HG03342 (cell line): ENCODE data around the gene C1QTNF9.
"Not testable (repeated sequence)": the region's sequence is repeated elsewhere in the genome, so short reads cannot be mapped to it uniquely, and the experiment has no call there.

Experiments
- ATAC-seq: cut with Tn5 transposase; IDR thresholded peaks from one replicate; pipeline ENCODE4 v1.9.1; 2021; ENCODE audit warnings: mild to moderate bottlenecking, moderate library complexity; ENCODE audit not compliant: unreplicated experiment

Gene C1QTNF9

DNA sequence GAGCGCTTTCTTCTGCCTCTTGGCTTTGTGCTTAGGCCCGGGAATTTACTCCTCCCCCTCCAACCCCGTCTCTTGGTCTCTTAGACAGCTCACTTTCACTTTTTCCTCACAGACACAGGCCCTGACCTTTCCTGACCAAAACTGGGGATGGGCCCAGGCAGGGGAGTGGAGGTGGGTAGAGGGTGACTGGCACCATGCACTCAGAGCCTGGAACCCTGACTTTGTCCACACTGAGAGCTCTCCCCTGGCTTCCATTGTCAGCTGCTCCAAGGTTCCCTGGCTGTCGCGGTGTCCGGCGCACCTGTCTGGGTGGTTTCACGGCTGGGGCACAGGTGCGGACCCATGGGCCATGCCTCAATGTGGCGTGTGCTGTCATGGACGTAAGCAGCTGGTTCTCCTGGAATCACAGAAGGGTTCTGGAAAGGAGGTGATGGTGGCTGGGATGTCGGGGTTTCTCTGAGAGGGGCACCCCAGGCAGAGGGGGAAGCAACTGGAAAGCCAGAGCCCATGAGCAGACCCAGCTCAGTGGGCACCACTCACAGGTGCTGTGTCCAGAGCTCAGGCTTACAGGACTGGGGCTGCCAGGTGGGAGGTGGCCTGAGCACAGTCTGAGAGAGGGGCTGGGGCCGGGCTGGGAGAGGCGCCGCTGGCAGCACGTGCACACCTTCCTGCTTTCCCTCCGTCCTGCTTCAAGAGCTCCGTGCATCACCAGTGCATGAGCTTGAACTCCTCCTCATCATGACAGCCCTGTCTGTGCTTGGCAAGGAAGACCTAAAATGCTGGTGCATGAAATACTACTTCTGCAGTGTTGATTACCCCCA lies 28.0 kb upstream of the C1QTNF9 start:
- ATAC-seq, result no peak

DNA sequence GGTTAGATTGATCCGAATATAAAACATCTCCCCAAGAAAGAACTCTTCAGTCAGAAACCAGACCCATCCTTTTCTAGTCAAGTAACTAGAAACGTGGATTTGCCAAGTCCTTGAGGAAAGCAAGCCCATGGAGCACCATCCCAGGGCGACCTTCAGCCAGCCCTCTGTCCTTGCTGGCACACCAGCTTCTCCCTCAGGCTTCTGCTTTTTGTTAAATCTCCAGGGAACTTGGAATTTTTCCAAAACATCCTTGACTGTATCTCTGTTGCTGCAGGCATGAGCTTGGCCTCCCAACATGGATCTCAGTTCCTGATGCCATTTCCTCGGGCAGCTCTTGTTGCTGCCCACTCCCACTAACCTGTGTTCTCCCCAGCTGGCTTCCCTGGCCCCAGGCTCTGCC lies 27.1 kb upstream of the C1QTNF9 start:
- no peak for ATAC-seq

DNA sequence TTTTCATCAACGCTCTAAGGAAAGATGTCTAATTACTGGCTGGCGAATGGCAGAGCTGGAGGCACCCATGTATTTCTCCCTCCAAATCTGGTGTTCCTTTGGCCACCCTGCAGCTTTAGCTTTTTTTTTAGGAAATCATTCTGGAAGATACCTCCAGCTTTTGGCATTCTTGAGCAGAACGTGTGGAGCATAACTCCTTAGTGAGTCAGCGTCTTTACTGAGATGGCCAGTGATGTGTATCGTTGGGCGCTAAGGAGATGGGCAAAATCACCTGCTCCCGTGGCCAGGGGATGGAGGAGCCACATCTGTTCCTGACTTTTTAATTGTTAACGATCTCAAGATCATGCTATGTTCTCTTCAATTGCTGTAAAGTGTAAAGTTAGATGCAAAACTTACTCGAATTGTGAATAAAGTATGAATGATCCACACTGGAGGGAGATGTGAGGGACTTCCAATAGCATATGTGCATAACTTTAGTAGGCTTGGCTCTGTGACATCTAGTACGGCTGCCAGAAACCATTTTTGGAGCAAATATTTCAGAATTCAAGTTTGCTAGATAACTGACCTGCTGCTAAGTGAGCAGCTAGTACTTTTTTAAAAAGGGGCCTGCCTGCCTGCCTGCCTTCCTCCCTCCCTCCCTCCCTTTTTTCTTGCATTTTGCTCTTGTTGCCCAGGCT lies 24.4 kb upstream of the C1QTNF9 start:
- no peak for ATAC-seq

DNA sequence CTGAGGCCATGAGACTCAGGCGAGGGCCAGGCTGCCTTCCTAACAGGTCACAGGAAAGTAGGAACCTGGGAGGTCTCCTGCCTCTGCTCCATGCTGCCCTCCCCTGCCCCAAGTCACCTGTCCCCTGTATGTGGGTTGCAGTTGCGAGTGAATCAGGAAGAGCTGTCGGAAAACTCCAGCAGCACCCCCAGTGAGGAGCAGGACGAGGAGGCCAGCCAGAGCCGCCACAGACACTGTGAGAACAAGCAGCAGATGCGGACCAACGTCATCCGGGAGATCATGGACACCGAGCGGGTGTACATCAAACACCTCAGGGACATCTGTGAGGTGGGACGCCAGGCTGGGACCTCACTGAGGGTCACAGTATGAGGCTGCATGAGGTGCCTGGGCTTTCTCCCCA lies 22.8 kb upstream of the C1QTNF9 start:
- no peak for ATAC-seq

DNA sequence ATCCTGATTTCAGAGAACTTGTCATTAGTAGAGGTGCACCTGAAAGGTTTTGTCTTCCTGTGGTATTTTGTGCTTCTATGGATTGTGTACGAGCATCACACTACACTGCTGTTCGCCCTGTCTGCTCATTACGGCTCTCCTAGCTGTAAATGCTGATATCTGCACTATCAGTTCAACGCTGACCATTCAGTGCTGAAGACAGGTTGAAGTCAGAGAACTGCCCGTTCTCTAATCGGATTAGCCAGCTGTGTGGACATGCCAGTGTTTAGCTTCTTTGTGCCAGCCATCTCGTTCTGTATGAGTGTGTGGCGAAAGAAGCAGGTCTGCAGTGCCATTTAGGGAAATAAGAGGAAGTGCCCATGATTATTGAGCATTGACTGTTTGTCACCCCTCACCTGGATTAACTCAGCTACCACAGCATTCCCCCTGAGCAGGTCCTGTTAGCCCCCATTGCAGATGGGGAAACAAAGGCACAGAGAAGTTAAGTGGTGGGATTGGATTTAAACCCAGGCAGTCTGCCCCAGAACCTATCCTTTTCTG lies 21.6 kb upstream of the C1QTNF9 start:
- no peak for ATAC-seq

DNA sequence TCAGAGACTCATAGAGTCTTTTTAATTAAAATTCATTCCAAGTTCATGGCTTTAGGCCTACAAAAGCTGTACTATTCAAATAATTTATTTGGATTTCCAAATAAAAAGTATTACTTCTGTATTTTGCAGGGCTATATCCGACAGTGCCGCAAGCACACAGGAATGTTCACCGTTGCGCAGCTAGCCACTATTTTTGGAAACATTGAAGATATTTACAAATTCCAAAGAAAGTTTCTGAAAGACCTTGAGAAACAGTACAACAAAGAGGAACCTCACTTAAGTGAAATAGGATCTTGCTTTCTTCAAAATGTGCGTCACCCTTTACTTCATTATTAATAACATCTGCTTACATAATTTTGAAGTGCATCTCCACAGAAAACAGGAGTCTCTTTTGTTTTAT lies 20.5 kb upstream of the C1QTNF9 start:
- ATAC-seq, result no peak

DNA sequence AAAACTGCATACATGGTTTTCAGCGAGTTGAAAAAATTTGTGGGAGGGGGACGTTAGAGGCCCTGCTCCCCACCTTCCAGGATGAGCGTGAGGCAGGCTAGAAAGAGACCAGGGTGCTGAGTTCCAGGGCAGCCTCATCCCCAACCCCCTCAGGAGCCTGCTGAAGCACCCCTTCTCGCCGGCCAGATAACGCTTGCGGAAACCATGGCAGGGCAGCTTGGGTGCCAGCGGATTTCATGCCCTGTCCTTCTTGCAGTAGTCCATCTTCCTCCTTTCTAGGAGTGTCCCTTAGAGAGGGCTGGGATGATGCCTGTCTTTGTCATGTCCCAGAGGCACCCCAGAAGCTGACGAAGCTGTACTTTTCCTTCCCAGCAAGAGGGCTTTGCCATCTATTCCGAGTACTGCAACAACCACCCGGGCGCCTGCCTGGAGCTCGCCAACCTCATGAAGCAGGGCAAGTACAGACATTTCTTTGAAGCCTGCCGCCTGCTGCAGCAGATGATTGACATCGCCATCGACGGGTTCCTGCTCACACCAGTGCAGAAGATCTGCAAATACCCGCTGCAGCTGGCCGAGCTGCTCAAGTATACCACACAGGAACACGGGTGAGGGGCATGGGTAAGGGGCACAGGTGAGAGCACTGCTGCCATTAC lies 19.0 kb upstream of the C1QTNF9 start:
- ATAC-seq, result no peak

DNA sequence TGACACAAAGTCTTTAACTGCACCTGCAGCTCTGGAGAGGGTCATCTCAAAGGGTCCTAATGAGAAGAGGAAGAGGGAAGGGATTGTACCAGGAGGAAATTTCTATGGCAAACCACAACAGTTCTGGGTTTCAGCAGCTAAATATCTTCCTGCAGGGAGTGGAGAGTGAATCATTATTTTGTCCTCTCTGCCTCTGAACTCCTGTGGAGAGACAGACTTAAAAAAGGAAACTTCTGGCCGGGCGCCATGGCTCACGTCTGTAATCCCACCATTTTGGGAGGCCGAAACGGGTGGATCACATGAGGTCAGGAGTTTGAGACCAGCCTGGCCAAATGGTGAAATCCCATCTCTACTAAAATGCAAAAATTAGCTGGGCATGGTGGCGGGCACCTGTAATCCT lies 16.9 kb upstream of the C1QTNF9 start:
- no peak for ATAC-seq

DNA sequence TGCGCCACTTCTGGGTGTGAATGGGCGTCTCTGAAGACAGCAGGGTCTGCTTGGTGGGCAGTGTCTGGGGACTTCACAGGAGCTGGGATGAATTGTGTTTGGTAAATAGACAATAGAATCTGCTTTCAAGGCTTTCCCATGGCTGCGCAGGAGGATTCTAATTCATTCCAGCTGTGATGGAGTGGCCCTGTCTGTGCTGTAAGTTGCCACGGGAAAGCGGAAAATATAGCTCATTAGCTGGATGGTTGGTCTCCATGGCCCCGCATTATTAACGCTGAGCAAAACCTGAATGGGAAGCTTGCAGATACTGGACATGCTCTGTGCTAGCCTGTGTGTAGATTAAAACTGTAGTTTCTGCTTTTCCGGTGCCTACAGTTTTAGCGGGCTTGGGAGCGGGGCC lies 15.6 kb upstream of the C1QTNF9 start:
- ATAC-seq, result no peak

DNA sequence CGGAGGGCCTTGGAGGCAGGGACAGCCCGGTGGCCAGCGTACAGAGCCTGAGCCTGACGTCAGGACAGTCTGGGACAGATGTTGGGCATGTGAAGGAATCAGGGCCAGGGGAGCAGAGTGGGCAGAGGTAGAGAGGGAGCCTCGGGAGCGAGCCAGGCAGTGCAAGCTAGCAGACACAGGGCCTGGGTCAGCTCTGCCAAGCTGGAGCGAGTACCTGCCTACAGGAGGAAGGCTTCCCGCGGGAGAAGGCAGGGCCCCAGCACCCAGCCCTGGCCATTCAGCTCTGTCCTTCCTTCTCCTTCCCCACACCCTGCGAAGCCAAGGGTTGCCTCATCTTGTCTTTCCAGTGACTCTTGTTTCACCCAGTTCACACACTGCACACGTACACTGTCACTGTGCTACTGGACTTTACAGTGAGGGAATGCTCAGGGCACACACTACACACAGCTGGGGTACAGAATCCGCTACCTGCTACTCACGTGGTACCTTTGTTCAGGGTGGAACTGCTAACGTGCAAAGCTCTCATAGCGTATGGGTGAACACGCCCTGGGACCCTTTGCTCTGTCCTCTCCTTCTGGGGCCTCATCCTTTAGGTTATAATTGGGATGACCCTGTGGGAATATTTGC lies 9.8 kb upstream of the C1QTNF9 start:
- ATAC-seq, result no peak

DNA sequence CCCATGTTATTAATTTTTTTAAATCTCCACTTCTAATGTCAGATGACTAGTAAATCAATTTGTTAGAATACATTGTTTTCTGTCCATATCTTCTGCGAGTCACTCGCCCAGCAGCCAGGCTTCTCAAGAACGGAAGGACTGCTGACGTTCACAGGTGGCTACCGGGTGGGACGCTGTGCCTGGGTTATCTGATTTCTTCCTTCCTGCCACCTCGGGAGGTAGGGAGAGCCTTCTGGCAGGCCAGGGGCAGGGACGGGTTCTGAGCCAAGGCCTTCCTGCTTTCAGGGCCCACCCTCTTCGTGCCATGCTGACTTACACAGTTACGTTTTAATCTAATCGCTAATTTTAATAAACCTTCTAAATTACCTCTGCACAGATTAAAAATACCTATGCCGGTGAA lies 7.9 kb upstream of the C1QTNF9 start:
- no peak for ATAC-seq

DNA sequence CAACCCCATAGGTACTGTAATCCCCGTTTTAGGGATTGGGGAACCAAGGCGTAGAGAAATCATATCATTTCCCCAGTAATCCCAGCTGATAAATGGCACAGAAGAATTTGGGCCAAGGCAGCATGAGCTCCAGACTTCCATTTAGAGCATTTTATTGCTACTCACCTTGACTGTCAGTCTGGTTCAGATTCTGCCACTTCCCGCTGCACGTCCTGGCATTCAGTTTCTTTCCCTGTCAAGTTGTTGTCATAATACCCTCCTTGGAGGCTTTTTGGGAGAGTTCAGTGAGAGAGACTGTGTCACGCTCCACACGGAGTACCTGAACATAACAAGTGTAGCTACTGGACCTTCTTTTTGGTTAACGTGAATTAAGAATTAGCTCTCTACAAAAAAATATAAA lies 7.5 kb upstream of the C1QTNF9 start:
- no peak for ATAC-seq

DNA sequence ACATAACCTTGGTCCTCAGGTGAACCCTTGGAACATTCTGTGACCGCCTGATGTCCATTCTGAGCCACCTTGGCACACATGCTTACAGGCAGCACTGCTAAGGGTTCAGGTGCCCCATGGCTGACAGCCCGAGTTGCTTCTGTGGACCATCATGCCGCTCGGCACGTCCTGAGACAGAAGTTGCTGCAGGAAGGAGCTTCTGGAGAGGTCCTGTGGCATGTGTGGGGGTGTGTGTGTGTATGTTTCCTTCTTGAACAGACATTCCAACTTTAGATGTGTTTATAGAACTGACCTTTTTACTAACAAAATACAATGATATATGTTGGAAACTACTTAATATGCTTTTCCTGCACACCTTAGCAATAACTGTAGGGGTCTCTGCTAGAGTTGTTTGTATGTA lies 4.8 kb upstream of the C1QTNF9 start:
- no peak for ATAC-seq

DNA sequence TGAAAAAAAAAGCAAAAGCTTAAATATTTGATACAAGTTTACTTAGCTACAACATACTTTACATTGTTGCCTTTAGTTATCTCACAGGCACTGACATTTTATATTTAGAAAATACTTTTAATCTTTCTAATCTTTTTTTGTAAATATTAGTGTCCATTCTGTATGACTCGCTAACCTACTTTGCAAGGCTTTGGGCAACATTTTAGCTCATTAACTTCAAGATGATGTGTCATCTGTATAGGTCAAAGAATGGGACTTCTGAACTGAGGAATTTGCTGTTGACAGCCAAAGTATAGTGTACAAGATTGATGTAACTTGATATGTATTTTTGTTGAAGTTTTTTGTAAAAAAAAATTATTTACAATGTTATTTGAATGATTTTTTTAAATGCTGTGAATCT lies 2.7 kb upstream of the C1QTNF9 start:
- ATAC-seq, result no peak

DNA sequence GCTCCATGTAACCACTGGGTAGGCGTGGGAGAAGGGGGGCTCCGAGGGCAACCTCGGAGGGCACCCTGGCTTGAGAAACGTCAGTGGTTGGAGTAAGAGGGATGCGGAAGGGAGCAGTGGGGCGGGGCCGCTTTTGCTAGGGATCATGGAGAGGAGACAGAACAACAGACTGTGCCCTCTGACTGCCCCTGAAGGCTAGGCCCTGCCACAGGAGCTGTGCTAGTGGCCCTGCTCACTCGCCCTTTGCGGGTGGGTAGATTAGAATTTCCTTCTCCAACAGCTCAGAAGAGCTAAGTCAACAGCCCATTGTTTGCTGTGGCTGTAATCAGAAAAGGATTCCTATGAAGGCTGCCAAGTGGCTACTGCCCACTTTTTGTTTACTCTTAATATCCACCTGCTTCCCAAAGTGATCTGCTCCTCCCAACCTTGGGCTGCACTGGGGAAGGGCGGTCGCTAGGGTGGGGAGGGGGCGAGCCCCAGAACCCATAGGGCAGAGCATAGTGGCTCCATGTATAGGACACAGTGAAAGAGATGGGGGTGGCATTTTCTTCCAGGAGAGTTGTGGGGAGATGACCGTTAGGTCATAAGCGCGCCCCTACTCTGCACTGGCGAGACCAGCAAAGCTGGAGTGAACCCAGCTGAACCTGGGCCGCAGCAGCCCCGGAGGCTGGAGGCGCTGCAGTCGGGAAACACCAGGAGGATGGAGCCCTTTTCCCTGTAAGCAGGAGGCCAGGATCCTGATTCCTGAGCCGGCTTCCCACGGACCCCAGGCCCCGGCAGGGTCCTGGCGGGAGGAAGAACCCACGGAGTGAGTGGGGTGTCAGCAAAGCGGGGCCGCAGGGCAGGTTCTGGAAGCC lies 1.9 kb upstream of the C1QTNF9 start:
- no peak for ATAC-seq

DNA sequence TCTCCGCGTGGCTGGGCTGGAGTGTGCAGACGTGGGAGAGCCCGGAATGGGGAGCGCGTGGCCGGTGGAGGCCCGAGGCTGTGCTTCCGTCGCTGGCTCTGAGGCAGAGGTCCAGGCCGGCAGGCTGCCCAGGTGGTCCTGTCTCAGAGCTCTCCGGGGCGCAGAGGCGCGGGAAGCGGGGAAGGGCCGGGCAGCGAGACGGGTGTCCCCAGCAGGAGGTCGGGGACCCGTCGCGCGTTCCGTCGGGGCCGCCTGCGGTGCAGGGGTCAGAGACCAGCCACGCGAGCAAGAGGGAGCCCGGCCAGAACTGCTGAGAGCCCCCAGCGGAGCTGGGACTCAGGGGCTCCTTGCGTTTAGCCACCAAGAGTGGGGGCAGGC lies 1.3 kb upstream of the C1QTNF9 start:
- no peak for ATAC-seq

DNA sequence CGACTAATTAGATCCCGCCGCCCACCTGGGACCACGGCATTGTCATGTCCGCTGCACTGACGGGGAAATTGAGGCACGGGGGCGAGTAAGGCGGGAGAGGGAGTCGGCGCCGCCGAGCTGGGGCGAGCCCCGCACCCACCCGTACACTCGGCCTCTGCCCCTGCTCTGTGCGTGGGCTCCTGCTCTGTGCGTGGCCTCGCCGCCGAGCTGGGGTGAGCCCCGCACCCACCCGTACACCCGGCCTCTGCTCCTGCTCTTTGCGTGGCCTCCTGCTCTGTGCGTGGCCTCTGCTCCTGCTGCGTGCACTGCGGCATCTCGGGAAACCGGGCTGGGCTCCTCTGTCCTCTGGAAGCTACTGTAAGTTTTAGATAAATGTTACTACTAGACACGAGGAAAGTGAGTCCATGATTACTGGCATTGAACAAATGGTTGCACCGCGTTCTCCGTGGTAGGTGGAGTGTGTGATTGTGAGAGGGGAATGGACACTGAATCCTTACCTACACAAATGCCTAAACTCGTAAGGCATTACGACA lies 826 bp upstream of the C1QTNF9 start:
- no peak for ATAC-seq

DNA sequence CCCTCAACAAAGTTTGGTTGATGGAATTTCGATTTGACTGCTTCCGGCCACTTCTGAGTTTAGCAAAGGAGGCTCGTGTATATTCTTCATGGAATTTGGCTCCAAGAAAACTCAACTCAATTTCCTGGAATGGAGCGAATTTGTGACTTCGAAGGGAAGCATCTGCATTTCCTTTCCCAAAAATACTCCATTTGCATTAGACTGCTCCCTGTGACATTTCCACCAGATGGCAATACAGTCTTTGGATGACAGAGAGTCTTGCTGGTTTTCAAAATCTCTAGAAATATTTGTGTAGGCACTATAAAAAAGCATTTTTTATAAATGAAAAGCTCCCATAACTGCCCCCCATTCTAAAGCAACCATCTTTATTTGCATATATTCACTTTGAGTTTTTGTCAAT lies 4.1 kb downstream of the C1QTNF9 start:
- no peak for ATAC-seq

DNA sequence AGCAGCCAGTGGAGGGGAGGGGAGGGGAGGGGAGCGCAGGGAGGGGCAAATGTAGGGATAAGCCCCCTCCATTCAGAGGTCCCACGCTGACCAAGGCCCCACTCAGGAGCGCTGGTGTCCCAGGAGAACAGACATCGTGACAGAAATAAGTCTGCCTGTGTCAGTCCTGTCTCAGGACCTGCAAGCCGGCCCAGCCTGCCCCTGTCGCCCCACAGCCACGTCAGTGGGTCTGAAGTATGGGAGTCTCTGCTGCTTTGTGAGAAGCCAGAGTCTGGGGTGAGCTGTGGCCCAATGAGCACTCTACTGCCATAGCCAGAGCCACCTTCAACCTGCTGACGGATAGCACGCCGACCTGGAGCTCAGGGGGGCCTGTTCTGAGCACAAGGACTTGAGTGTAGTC lies 8.5 kb downstream of the C1QTNF9 start:
- not testable (repeated sequence) for ATAC-seq

DNA sequence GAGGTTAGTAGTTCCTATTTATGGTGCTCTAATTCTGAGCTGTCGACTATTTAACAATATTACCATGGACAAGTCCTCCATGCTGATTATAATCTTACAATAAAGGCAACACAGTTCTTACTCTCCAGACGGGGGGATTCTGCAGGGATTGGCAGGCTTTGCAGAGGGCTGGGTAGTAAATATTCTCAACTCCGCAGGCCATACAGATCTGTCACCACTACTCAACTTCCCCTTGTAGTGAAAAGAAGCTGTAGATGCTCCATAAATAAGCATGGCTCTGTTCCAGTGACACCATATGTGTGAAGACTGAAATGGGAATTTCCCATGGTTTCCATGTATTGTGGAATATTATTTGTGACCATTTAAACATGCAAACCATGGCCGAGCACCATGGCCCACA lies 9.5 kb downstream of the C1QTNF9 start:
- not testable (repeated sequence) for ATAC-seq
